AG09309 (cell line): ENCODE data around the gene ADCY4.

ENCODE experiments used
- DNase-seq: peaks from one replicate; pipeline ENCODE4 v3.0.0-alpha.2; 2010; ENCODE audit warnings: low read depth
- H3K4me3 ChIP-seq: 2 replicates; pipeline ENCODE4 v1.5.1; 2011; ENCODE audit warnings: mild to moderate bottlenecking, low read depth, low read length, moderate library complexity; ENCODE audit not compliant: control insufficient read depth
- TF ChIP-seq, protein P1 (sequence below): IDR thresholded peaks from 2 replicates; pipeline ENCODE4 v1.5.1; 2011; ENCODE audit warnings: mild to moderate bottlenecking, low read depth, low read length, inconsistent platforms; ENCODE audit not compliant: insufficient read depth, control insufficient read depth; ENCODE audit errors: missing control alignments

Gene ADCY4

DNA sequence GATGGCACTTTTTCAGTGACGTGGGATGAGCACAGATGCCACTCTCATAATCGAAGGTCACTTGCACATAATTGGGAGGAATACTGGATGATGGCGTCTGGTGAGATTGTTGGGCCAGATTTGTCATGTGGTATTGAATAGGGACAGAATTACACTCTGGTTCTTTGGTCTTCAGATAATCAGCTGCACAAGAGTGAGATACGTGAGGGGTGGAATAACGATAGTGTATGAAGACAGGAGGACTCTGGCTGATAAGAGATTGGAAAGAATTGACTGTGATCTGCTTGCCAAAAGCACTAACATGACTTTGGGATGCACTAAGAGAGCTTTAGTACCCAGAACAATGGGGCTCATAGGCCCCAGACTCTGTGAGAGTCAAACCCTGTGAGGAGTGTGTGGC is 56.4 kb downstream of the ADCY4 start:
- TF ChIP-seq, protein P1, sequence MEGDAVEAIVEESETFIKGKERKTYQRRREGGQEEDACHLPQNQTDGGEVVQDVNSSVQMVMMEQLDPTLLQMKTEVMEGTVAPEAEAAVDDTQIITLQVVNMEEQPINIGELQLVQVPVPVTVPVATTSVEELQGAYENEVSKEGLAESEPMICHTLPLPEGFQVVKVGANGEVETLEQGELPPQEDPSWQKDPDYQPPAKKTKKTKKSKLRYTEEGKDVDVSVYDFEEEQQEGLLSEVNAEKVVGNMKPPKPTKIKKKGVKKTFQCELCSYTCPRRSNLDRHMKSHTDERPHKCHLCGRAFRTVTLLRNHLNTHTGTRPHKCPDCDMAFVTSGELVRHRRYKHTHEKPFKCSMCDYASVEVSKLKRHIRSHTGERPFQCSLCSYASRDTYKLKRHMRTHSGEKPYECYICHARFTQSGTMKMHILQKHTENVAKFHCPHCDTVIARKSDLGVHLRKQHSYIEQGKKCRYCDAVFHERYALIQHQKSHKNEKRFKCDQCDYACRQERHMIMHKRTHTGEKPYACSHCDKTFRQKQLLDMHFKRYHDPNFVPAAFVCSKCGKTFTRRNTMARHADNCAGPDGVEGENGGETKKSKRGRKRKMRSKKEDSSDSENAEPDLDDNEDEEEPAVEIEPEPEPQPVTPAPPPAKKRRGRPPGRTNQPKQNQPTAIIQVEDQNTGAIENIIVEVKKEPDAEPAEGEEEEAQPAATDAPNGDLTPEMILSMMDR: no peak
- no peak overlapping the region for H3K4me3 ChIP-seq
- no peak for DNase-seq

DNA sequence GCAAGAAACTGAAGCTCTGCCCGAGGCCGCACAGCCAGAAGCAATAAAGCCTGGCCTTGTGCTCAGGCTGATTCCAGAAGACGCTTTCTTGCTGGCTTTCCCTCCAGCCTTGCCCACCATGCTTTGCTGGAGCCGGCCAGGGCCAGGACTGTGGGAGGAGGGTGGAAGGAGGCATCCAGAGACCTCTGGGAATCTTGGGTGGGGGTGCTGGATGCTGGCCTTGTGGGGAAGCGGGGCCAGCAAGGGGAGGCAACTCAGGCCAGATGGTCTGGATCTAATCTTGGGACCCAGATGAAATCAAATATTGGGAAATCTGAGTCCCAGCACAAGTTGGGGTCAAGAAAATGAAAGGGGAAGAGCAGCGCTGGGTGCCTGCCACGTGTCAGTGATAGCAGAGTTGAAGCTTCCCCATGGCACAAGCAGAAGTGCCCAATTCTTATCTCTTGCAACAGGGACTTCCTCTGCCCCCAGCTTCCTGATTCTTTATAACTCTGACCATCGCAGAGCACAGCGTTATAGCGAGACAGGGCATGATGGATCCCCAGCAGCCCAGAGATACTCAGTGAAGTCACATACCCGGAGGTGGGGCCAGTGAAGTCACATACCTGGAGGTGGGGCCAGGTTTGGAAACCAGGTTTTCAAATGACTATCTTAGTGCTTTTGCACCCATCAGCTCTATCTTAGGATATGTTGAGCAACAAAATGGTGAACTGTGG is 57.1 kb downstream of the ADCY4 start:
- no peak for DNase-seq
- no peak overlapping the region for H3K4me3 ChIP-seq
- TF ChIP-seq, protein P1: no peak

DNA sequence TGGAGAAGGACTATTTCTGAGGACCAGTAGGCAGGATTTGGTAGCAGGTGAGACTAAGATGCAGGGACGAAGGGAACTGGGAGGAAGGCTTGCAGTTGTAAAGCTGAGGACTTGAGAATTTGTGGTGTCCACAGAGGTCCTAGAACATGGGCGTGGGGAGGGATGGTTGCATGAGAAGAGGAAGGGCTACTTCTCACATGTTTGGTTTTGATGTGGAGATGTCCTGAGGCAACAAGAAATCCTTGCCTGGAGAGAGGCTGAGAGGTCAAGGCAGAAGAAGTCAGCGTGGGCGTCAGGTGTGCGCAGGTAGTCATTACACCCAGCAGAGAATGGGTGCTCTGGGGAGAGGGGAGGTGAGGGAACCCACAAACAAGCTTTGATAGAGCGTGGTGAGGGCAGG is 57.8 kb downstream of the ADCY4 start:
- no peak overlapping the region for H3K4me3 ChIP-seq
- TF ChIP-seq, protein P1: no peak

DNA sequence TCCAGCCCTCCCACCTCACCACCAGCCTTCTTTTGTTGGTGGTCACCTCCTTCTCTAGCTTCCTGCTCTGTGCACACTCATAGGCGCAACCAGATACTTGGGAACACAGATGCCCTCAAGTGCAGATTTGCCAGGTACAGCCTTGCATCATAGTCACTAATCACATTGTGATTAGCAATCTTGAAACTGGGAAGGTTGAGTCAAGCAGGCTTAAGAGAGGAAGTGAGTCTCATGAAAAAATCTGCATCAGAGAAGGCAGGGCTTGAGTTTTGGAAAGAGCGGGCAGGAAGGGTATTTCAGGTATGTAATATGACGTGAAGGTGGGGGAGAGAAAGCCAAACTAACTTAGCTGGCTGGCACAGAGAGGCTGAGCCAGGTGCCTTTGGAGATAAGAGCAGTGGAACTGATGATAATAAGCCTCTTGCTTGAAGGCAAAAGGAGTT is 60.7 kb downstream of the ADCY4 start:
- DNase-seq: no peak
- no peak overlapping the region for H3K4me3 ChIP-seq
- TF ChIP-seq, protein P1: no peak

More for the DNA sequence above, 57.8 kb downstream of the ADCY4 start:
- no peak for DNase-seq

DNA sequence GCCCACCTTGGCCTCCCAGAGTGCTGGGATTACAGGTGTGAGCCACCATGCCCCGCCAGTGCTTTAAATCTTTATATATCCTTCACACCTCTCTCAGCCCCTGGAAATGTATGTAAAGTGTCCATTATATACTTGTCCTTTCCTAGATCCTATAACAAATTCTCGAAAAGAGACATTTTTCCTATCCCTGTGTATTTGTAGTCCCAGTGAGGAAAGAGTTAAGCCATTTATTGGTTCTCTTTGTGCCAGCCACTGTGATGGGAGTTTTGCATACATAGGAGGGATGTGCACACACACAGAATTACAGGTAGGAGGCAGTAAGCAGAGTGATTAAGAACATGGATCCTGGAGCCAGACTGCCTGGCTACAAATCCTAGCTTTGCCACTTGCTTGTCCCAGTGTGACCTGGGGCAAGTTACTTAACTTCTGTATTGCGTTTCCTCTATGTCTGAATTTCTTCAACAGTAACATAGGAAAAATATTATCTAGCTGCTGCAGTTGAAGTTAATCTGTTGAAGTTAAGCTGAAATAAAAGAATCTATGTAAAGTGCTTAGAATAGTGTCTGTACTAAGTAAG is 61.4 kb downstream of the ADCY4 start:
- no peak overlapping the region for H3K4me3 ChIP-seq
- TF ChIP-seq, protein P1: no peak
- no peak for DNase-seq

DNA sequence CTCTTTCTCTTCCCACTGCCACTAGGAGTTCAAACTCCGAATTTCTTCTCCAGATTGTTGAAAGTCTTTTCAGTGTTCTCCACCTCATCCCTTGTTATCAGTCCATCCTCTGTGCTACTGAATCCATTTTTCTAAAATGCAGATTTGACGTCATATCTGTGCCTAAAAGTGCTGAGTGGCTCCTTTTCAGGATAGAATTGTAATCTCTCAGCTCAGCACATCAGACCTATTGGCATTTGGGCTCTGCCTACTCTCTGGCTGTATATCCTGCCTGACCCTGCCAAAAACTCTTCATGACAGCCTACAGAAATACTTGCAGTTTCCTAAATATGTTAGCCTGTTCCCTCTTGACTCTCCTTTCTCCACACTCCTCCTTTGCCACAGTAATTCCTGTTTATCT is 62.4 kb downstream of the ADCY4 start:
- TF ChIP-seq, protein P1: no peak
- H3K4me3 ChIP-seq: no peak overlapping the region
- no peak for DNase-seq
